Skeletal muscle satellite cell (primary cell): Measurements from ENCODE around the gene SLC17A9.
A peak's percentile ranks its signal among the peaks of the same experiment; 100 is the strongest.

ENCODE experiments used
- H3K27me3 ChIP-seq: 2 replicates; pipeline ENCODE4 v1.7.0; 2013; ENCODE audit warnings: low read length; ENCODE audit not compliant: control insufficient read depth, insufficient read depth
- H3K36me3 ChIP-seq: 2 replicates; pipeline ENCODE4 v1.7.0; 2013; ENCODE audit warnings: mild to moderate bottlenecking, control low read depth, low read length; ENCODE audit not compliant: insufficient read depth
- H3K4me1 ChIP-seq: 2 replicates; pipeline ENCODE4 v1.7.0; 2013; ENCODE audit warnings: low read length; ENCODE audit not compliant: control insufficient read depth, insufficient read depth
- H3K4me2 ChIP-seq: 2 replicates; pipeline ENCODE4 v1.7.0; 2013; ENCODE audit warnings: mild to moderate bottlenecking, low read length
- H3K4me3 ChIP-seq: 2 replicates; pipeline ENCODE4 v1.7.0; 2013; ENCODE audit warnings: low read length
- H3K9ac ChIP-seq: 2 replicates; pipeline ENCODE4 v1.7.0; 2013; ENCODE audit warnings: mild to moderate bottlenecking, low read depth, low read length, moderate library complexity
- H3K9me3 ChIP-seq: replicated peaks from 2 replicates; pipeline ENCODE4 v1.7.0; 2013; ENCODE audit warnings: mild to moderate bottlenecking, control low read depth, low read length

Gene SLC17A9

DNA sequence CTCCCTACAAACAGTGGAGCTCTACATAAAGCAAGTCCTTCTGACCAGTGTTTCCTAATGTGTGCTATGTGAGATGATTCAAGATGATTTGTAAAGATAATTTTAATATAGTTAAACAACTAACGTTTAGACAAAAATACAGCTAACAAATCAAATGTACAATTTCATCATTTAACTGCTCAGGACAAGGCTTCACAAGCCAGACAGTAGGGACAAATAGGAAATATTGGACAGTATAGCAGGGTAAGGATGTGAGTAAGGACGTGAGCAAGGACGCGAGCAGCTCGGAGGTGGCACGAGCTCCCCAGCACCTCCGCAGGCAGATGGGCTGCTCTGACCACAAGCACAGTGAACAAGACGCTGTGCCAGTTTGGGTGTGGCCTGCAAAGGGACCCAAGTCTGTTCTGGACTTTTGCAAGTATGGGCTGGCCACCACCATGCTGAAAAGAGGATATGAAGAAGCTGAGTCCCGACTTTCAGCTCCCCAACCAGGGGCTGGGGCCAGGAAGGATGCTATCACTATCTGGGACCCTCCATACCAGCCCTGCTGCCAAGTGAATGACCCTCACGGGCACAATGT lies 40.7 kb upstream of the SLC17A9 start:
- peaks cover 36% of the 10 kb centered on the region for H3K4me1 ChIP-seq
- H3K27me3 ChIP-seq = no peaks in the 10 kb centered on the region
- H3K4me3 ChIP-seq = no peak overlapping the region
- H3K4me2 ChIP-seq = no peak overlapping the region
- H3K9me3 ChIP-seq = no peaks in the 10 kb centered on the region
- H3K9ac ChIP-seq = no peak overlapping the region
- peaks cover 55% of the 10 kb centered on the region for H3K36me3 ChIP-seq

- no peak overlapping the region for H3K4me3 ChIP-seq
- peaks cover 30% of the 10 kb centered on the region for H3K4me1 ChIP-seq
- peaks cover 44% of the 10 kb centered on the region for H3K36me3 ChIP-seq
- H3K27me3 ChIP-seq = no peaks in the 10 kb centered on the region
- no peak overlapping the region for H3K4me2 ChIP-seq
- H3K9me3 ChIP-seq = no peaks in the 10 kb centered on the region
- H3K9ac ChIP-seq = no peak overlapping the region
Measured at GRCh38 chr20:62913043-62913630, 39.4 kb upstream of the SLC17A9 start.

DNA sequence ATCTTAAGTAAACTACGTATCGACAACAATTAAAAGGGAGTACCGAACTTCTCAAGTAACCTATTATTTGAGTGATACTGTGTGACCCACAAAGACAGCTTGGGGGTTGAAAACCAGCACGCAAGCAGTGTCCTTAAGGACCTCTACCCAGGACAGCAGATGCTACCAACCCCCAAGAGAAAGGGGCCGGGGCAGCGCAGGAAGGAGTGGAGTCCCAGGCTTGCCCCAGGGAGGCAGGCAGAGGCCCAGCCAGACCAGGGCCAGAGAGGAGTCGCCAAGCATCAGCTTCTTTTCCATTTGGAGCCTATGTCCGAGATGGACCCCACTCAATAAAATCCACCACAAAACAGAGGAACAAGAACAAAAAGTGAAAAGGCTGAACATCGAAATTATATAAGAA lies 38.1 kb upstream of the SLC17A9 start:
- H3K36me3 ChIP-seq = peaks cover 31% of the 10 kb centered on the region
- H3K4me3 ChIP-seq = no peak overlapping the region
- H3K9ac ChIP-seq = no peak overlapping the region
- H3K4me1 ChIP-seq = peaks cover 28% of the 10 kb centered on the region
- H3K27me3 ChIP-seq = no peaks in the 10 kb centered on the region
- H3K9me3 ChIP-seq = no peaks in the 10 kb centered on the region
- H3K4me2 ChIP-seq = no peak overlapping the region

- peaks cover 28% of the 10 kb centered on the region for H3K4me1 ChIP-seq
- H3K27me3 ChIP-seq = no peaks in the 10 kb centered on the region
- H3K4me2 ChIP-seq = peak overlapping the region; percentile 5
- H3K4me3 ChIP-seq = no peak overlapping the region
- peaks cover 26% of the 10 kb centered on the region for H3K36me3 ChIP-seq
- no peaks in the 10 kb centered on the region for H3K9me3 ChIP-seq
- H3K9ac ChIP-seq = no peak overlapping the region
Measured at GRCh38 chr20:62914970-62915457, 37.5 kb upstream of the SLC17A9 start.

- Histone ChIP-seq H3K9ac (no peak overlapping the region), H3K4me1 (peaks cover 35% of the 10 kb centered on the region)
Measured at GRCh38 chr20:62916703-62917476, 35.6 kb upstream of the SLC17A9 start.

GRCh38 chr20:62917720-62918119 lies 34.8 kb upstream of the SLC17A9 start:
- Histone ChIP-seq H3K4me1 (peaks cover 41% of the 10 kb centered on the region), H3K9me3 (no peaks in the 10 kb centered on the region), H3K4me3 (no peak overlapping the region), H3K36me3 (peaks cover 5% of the 10 kb centered on the region), H3K4me2 (no peak overlapping the region), H3K27me3 (no peaks in the 10 kb centered on the region), H3K9ac (no peak overlapping the region)

More at GRCh38 chr20:62916703-62917476, 35.6 kb upstream of the SLC17A9 start:
- Histone ChIP-seq H3K27me3 (no peaks in the 10 kb centered on the region), H3K36me3 (peaks cover 8% of the 10 kb centered on the region), H3K9me3 (no peaks in the 10 kb centered on the region), H3K4me2 (no peak overlapping the region), H3K4me3 (no peak overlapping the region)

GRCh38 chr20:62918147-62918546 lies 34.4 kb upstream of the SLC17A9 start:
- no peak overlapping the region for H3K4me3 ChIP-seq
- peaks cover 45% of the 10 kb centered on the region for H3K4me1 ChIP-seq

GRCh38 chr20:62918831-62919230 lies 33.7 kb upstream of the SLC17A9 start:
- H3K4me2 ChIP-seq = no peak overlapping the region
- H3K27me3 ChIP-seq = no peaks in the 10 kb centered on the region
- H3K9ac ChIP-seq = no peak overlapping the region
- H3K36me3 ChIP-seq = no peaks in the 10 kb centered on the region
- peaks cover 51% of the 10 kb centered on the region for H3K4me1 ChIP-seq
- H3K9me3 ChIP-seq = no peaks in the 10 kb centered on the region
- H3K4me3 ChIP-seq = no peak overlapping the region

More at GRCh38 chr20:62918147-62918546, 34.4 kb upstream of the SLC17A9 start:
- no peak overlapping the region for H3K4me2 ChIP-seq
- H3K9me3 ChIP-seq = no peaks in the 10 kb centered on the region
- H3K9ac ChIP-seq = no peak overlapping the region
- peaks cover 2% of the 10 kb centered on the region for H3K36me3 ChIP-seq
- H3K27me3 ChIP-seq = no peaks in the 10 kb centered on the region

GRCh38 chr20:62920039-62920645 lies 32.4 kb upstream of the SLC17A9 start:
- H3K27me3 ChIP-seq = no peaks in the 10 kb centered on the region
- H3K4me1 ChIP-seq = peaks cover 51% of the 10 kb centered on the region
- no peaks in the 10 kb centered on the region for H3K9me3 ChIP-seq
- no peak overlapping the region for H3K4me3 ChIP-seq
- H3K36me3 ChIP-seq = no peaks in the 10 kb centered on the region
- H3K4me2 ChIP-seq = no peak overlapping the region
- no peak overlapping the region for H3K9ac ChIP-seq

DNA sequence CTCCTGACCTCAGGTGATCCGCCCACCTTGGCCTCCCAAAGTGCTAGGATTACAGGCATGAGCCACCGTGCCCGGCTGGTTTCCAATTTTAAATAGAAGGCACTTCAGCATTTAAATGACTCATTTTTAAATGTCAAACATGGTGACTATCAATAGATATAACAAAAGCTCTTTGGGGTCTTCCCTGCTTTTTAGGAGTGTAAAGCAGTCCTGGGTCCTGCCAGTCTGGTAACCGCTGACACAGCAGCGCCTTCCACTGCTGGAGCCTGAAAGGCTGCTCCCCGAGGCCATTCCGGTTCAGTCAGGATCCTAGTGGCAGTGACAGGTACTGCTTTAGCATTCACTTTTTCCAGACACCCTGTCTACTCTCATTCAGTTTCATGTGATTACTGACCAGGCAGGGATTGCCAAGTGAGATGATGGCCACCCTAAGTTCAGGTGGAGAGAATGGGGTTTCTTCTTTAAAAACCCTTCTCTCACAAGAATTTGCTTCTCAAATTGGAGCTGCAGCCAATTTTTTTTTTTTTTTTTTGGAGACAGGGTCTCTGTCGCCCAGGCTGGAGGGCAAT lies 31.3 kb upstream of the SLC17A9 start:
- Histone ChIP-seq H3K4me3 (no peak overlapping the region), H3K36me3 (no peaks in the 10 kb centered on the region), H3K4me2 (peak overlapping the region; percentile 6), H3K4me1 (peaks cover 45% of the 10 kb centered on the region), H3K27me3 (no peaks in the 10 kb centered on the region), H3K9ac (no peak overlapping the region), H3K9me3 (no peaks in the 10 kb centered on the region)

GRCh38 chr20:62922451-62922921 lies 30.0 kb upstream of the SLC17A9 start:
- no peaks in the 10 kb centered on the region for H3K36me3 ChIP-seq
- no peaks in the 10 kb centered on the region for H3K9me3 ChIP-seq
- no peak overlapping the region for H3K4me3 ChIP-seq
- H3K27me3 ChIP-seq = no peaks in the 10 kb centered on the region
- H3K4me1 ChIP-seq = peaks cover 49% of the 10 kb centered on the region
- peak overlapping the region; percentile 98 for H3K4me2 ChIP-seq
- H3K9ac ChIP-seq = no peak overlapping the region
